ENCODE measurements around the gene PCSK1. TPM values are rescaled to one million over a fixed set of nuclear protein-coding genes. Genes with fewer than 3 reads are reported as not detected.

Gene PCSK1
- total and polyA plus RNA-seq, 2 of the 8 experiments (the other 6 are each of a cell fraction or from before 2014, with no cell fraction given) = 1.3 to 3.2 TPM

DNA sequence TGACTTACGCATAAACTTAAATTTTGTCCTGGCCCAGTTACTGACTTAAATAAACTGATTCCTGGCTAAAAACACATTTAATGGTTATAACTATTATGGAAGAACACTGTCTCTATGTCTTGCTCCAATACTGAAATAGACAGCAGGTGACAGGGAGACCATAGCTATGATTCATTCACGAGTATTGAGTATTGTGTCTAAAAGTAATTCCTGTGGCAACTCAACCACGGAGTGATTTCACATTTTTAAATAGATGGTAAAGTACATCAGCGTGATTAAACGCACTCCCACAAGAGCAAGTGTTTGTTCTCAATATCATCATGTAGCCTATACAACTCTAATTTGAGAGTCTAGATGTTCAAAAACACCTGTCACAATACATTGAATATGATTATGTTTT, 35.9 kb upstream of the PCSK1 start:
- Histone ChIP-seq H3K9ac (replicated peaks in 1 of 4; ENCODE audit: extremely low read depth in 1 of 4, low read depth in 3 of 4, low read length in 3 of 4) (no peak overlapping the region), H2BK12ac (ENCODE audit: low read depth, low read length) (no peak overlapping the region), H2BK20ac (ENCODE audit: low read length) (no peak overlapping the region), H3K36me3 (ENCODE audit: control insufficient read depth in 2 of 4, insufficient read depth in 4 of 4, low read length in 3 of 4) (no peaks in the 10 kb centered on the region), H3K27me3 (replicated peaks in 1 of 4; ENCODE audit: control insufficient read depth in 3 of 4, extremely low read depth in 1 of 4, insufficient read depth in 3 of 4, low read length in 3 of 4) (no peaks in the 10 kb centered on the region), H3K4me2 (ENCODE audit: insufficient read depth in 1 of 2, low read depth in 2 of 2, low read length in 2 of 2) (no peak overlapping the region), H3K79me2 (ENCODE audit: control insufficient read depth in 1 of 2, insufficient read depth in 2 of 2, low read length in 2 of 2) (no peaks in the 10 kb centered on the region), H2BK120ac (replicated peaks; ENCODE audit: low read depth, low read length) (no peak overlapping the region), H3K27ac (ENCODE audit: low read depth, low read length) (no peak overlapping the region), H3K18ac (ENCODE audit: extremely low read depth, low read length) (no peak overlapping the region), H2AFZ (ENCODE audit: low read length) (no peak overlapping the region), H3K4me3 (ENCODE audit: extremely low read depth in 1 of 4, insufficient read depth in 2 of 4, low read depth in 3 of 4, low read length in 4 of 4) (no peak overlapping the region), H3K14ac (ENCODE audit: insufficient read length) (no peak overlapping the region), H4K8ac (ENCODE audit: extremely low read depth, insufficient read depth, low read length) (no peak overlapping the region), H3K9me3 (ENCODE audit: insufficient read depth in 2 of 2, low read depth in 1 of 2, low read length in 1 of 2) (no peaks in the 10 kb centered on the region), H3K4me1 (replicated peaks in 1 of 4; ENCODE audit: control insufficient read depth in 3 of 4, insufficient read depth in 4 of 4, low read length in 3 of 4) (no peaks in the 10 kb centered on the region), H2BK15ac (ENCODE audit: low read length) (no peak overlapping the region), H4K5ac (ENCODE audit: insufficient read length, low read depth, low read length) (no peak overlapping the region), H2BK5ac (ENCODE audit: low read depth, low read length) (no peak overlapping the region), H3K79me1 (ENCODE audit: low read depth, low read length) (no peaks in the 10 kb centered on the region), H3K23ac (ENCODE audit: insufficient read length) (no peak overlapping the region), H3K56ac (replicated peaks; ENCODE audit: insufficient read length, low read depth, low read length) (no peak overlapping the region), H4K20me1 (replicated peaks in 1 of 2; ENCODE audit: control insufficient read depth in 1 of 2, insufficient read depth in 2 of 2, low read length in 2 of 2) (no peaks in the 10 kb centered on the region), H2AK5ac (ENCODE audit: low read depth, low read length) (no peak overlapping the region), H4K91ac (replicated peaks; ENCODE audit: insufficient read length, low read length) (no peak overlapping the region), H3K4ac (replicated peaks; ENCODE audit: insufficient read length, low read depth, low read length) (no peak overlapping the region), H3K23me2 (ENCODE audit: low read depth, low read length) (no peaks in the 10 kb centered on the region)
- ChIA-PET POLR2A (ENCODE audit: partially characterized antibody) (no interaction called here), CTCF (ENCODE audit: partially characterized antibody) (no interaction called here)
- no peak for FAIRE-seq
- no peak for DNase-seq (ENCODE audit: low read depth in 1 of 2, low spot score in 2 of 2)
- TF ChIP-seq KDM4A (IDR thresholded peaks at IDR 0.05; ENCODE audit: low read depth, low read length, severe bottlenecking) = no peak
- TF ChIP-seq CTBP2 (IDR thresholded peaks at IDR 0.05; ENCODE audit: borderline replicate concordance, insufficient read depth, insufficient read length, low read length) = no peak
- TF ChIP-seq JUND (IDR thresholded peaks at IDR 0.05; ENCODE audit: low read length) = no peak
- 91% methylated on average over 5 of the region's 5 CpGs; no CpG with 5 or more reads in 1 of the 2 experiments for WGBS, 2 experiments (ENCODE audit: extremely low coverage in 1 of 2, insufficient coverage in 1 of 2, insufficient read length in 1 of 2, insufficient replicate concordance in 2 of 2, low coverage in 1 of 2, low lambda C conversion rate in 2 of 2, missing lambda C conversion rate in 1 of 2)

Data from H1 (cell line).